WI38 (cell line): ENCODE results near the gene PRPSAP2.

ENCODE experiments used
- H3K4me3 ChIP-seq: 2 replicates; pipeline ENCODE4 v1.5.1; 2011; ENCODE audit warnings: low read depth, mild to moderate bottlenecking, control low read depth, low read length
- CTCF ChIP-seq: IDR thresholded peaks from 2 replicates; pipeline ENCODE4 v1.5.1; 2012; ENCODE audit warnings: low read depth, mild to moderate bottlenecking, control low read depth, low read length

Gene PRPSAP2

GRCh38 chr17:18964550-18964949 lies 106.6 kb downstream of the PRPSAP2 start:
- TF ChIP-seq CTCF = no peak
- no peak overlapping the region for H3K4me3 ChIP-seq

- TF ChIP-seq CTCF = no peak
- H3K4me3 ChIP-seq = no peak overlapping the region
Observed at GRCh38 chr17:18965530-18966236, 107.8 kb downstream of the PRPSAP2 start.

- no peak overlapping the region for H3K4me3 ChIP-seq
- no peak for TF ChIP-seq CTCF
Observed at GRCh38 chr17:18966831-18967624, 109.1 kb downstream of the PRPSAP2 start.

- H3K4me3 ChIP-seq = no peak overlapping the region
Observed at GRCh38 chr17:18967916-18968315, 110.0 kb downstream of the PRPSAP2 start.

GRCh38 chr17:18968345-18968744 lies 110.4 kb downstream of the PRPSAP2 start:
- no peak for TF ChIP-seq CTCF

More at GRCh38 chr17:18967916-18968315, 110.0 kb downstream of the PRPSAP2 start:
- no peak for TF ChIP-seq CTCF

GRCh38 chr17:18968945-18969887 lies 111.3 kb downstream of the PRPSAP2 start:
- no peak for TF ChIP-seq CTCF
- no peak overlapping the region for H3K4me3 ChIP-seq

More at GRCh38 chr17:18968345-18968744, 110.4 kb downstream of the PRPSAP2 start:
- no peak overlapping the region for H3K4me3 ChIP-seq
